IMR-90 (cell line): ENCODE results near the gene FAM78A. TPM values are rescaled to one million over a fixed set of nuclear protein-coding genes. Genes with fewer than 3 reads are reported as not detected.

Experiments used
- ATAC-seq: fragments of 200-7000 bp; cut with Tn5 transposase; 2 replicates; pipeline ENCODE4 v1.9.1; 2020; ENCODE audit warnings: low read depth, mild to moderate bottlenecking, moderate library complexity
- BruUV-seq: library from RNA; stranded (reverse); fragments of 400-500 nt; replicated peaks from 2 replicates; lab custom pipeline; 2021; lab: Mats Ljungman, UMichigan
- CTCF ChIA-PET: fragments of 300-600 bp; formaldehyde crosslinking; extraction: SDS; loops from one replicate; lab custom pipeline; 2021; ENCODE audit warnings: antibody characterized with exemption; lab: Yijun Ruan, JAX
- POLR2A ChIA-PET: fragments of 300-600 bp; sonication (Branson Sonifier 250); formaldehyde crosslinking; loops from one replicate; lab custom pipeline; 2022; ENCODE audit warnings: antibody characterized with exemption; ENCODE audit not compliant: unreplicated experiment; lab: Charles Lee
- DNase-seq: peaks from one replicate; pipeline ENCODE4 v3.0.0; 2013
- H2AFZ ChIP-seq: replicated peaks from 2 replicates; pipeline ENCODE3; 2013; ENCODE audit warnings: low read length, mild to moderate bottlenecking; ENCODE audit not compliant: poor library complexity
- H2AK5ac ChIP-seq: 2 replicates; pipeline ENCODE4 v1.6.1; 2013; ENCODE audit warnings: low read depth, low read length, inconsistent platforms
- H2AK9ac ChIP-seq: replicated peaks from 2 replicates; pipeline ENCODE3; 2013; ENCODE audit warnings: mild to moderate bottlenecking, low read depth, low read length, moderate library complexity; ENCODE audit not compliant: poor library complexity
- H2BK120ac ChIP-seq: 2 replicates; pipeline ENCODE4 v1.6.1; 2013; ENCODE audit warnings: low read depth, low read length, inconsistent platforms
- H2BK15ac ChIP-seq: 3 replicates; pipeline ENCODE4 v1.6.1; 2013; ENCODE audit warnings: low read depth, low read length, inconsistent platforms
- H2BK20ac ChIP-seq: 2 replicates; pipeline ENCODE4 v1.6.1; 2013; ENCODE audit warnings: low read depth, mild to moderate bottlenecking, inconsistent platforms, low read length, moderate library complexity
- H2BK5ac ChIP-seq: 2 replicates; pipeline ENCODE4 v1.6.1; 2013; ENCODE audit warnings: mild to moderate bottlenecking, low read depth, low read length, inconsistent platforms; ENCODE audit not compliant: poor library complexity, severe bottlenecking
- H3K14ac ChIP-seq: replicated peaks from 2 replicates; pipeline ENCODE4 v1.6.1; 2013; ENCODE audit warnings: low read depth, low read length, inconsistent platforms
- H3K18ac ChIP-seq: 2 replicates; pipeline ENCODE4 v1.6.1; 2013; ENCODE audit warnings: low read depth, low read length, control low read depth
- H3K23ac ChIP-seq: 2 replicates; pipeline ENCODE4 v1.6.1; 2013; ENCODE audit warnings: low read depth, low read length, inconsistent platforms
- H3K27ac ChIP-seq: 2 replicates; pipeline ENCODE4 v1.5.1; 2013; ENCODE audit warnings: mild to moderate bottlenecking, control low read depth, low read length; ENCODE audit not compliant: insufficient read depth
- H3K27me3 ChIP-seq: 2 replicates; pipeline ENCODE4 v1.6.1; 2013; ENCODE audit warnings: low read length; ENCODE audit not compliant: control insufficient read depth, insufficient read depth
- H3K36me3 ChIP-seq: 2 replicates; pipeline ENCODE4 v1.6.1; 2013; ENCODE audit warnings: low read length, mixed read lengths; ENCODE audit not compliant: control insufficient read depth, insufficient read depth
- H3K4ac ChIP-seq: 2 replicates; pipeline ENCODE4 v1.6.1; 2013; ENCODE audit warnings: low read depth, low read length, inconsistent platforms
- H3K4me1 ChIP-seq: 2 replicates; pipeline ENCODE4 v1.6.1; 2013; ENCODE audit warnings: low read length, mixed read lengths; ENCODE audit not compliant: control insufficient read depth, insufficient read depth
- H3K4me2 ChIP-seq: 2 replicates; pipeline ENCODE4 v1.6.1; 2013; ENCODE audit warnings: low read depth, mild to moderate bottlenecking, control low read depth, low read length, moderate library complexity
- H3K4me3 ChIP-seq: 2 replicates; pipeline ENCODE4 v1.5.1; 2013; ENCODE audit warnings: low read depth, mild to moderate bottlenecking, control low read depth, low read length, moderate library complexity; ENCODE audit not compliant: insufficient read depth
- H3K56ac ChIP-seq: 2 replicates; pipeline ENCODE4 v1.6.1; 2013; ENCODE audit warnings: low read length, inconsistent platforms; ENCODE audit not compliant: insufficient read depth; ENCODE audit errors: extremely low read depth
- H3K79me1 ChIP-seq, 2 experiments: 2 replicates each; pipeline ENCODE4 v1.6.1; 2013; ENCODE audit warnings: low read length in 2 of 2, inconsistent platforms in 1 of 2, low read depth in 1 of 2
- H3K9ac ChIP-seq: 2 replicates; pipeline ENCODE4 v1.6.1; 2013; ENCODE audit warnings: low read depth, low read length, control low read depth
- H3K9me1 ChIP-seq: 2 replicates; pipeline ENCODE4 v1.6.1; 2013; ENCODE audit warnings: low read length, inconsistent platforms; ENCODE audit not compliant: insufficient read depth
- H3K9me3 ChIP-seq: 2 replicates; pipeline ENCODE4 v1.6.1; 2013; ENCODE audit warnings: low read length; ENCODE audit not compliant: control insufficient read depth, insufficient read depth
- H4K20me1 ChIP-seq: 2 replicates; pipeline ENCODE4 v1.6.1; 2013; ENCODE audit warnings: low read length, inconsistent platforms; ENCODE audit not compliant: insufficient read depth
- H4K5ac ChIP-seq: 2 replicates; pipeline ENCODE4 v1.6.1; 2013; ENCODE audit warnings: mild to moderate bottlenecking, low read depth, low read length, control low read depth
- H4K8ac ChIP-seq, 2 experiments: 2 replicates each; pipeline ENCODE4 v1.6.1; 2013; ENCODE audit warnings: low read depth in 2 of 2, low read length in 2 of 2, control low read depth in 1 of 2, inconsistent platforms in 1 of 2
- H4K91ac ChIP-seq: 2 replicates; pipeline ENCODE4 v1.6.1; 2013; ENCODE audit warnings: low read depth, low read length, inconsistent platforms; ENCODE audit not compliant: insufficient read depth
- BHLHE40 ChIP-seq: fragments of 150-350 bp; IDR thresholded peaks from 2 replicates; pipeline ENCODE4 v1.6.1; 2016; ENCODE audit warnings: mild to moderate bottlenecking, low read depth, low read length
- CEBPB ChIP-seq: IDR thresholded peaks from 2 replicates; pipeline ENCODE4 v1.6.1; 2012; ENCODE audit warnings: low read depth, low read length, improper control_type of control experiment
- CHD1 ChIP-seq: IDR thresholded peaks from 2 replicates; pipeline ENCODE4 v1.6.1; 2012; ENCODE audit warnings: low read depth, low read length, improper control_type of control experiment
- MAFK ChIP-seq: IDR thresholded peaks from 2 replicates; pipeline ENCODE4 v1.6.1; 2012; ENCODE audit warnings: low read depth, low read length, improper control_type of control experiment
- NFE2L2 ChIP-seq: fragments of 150-350 bp; IDR thresholded peaks from 2 replicates; pipeline ENCODE4 v1.6.1; 2016; ENCODE audit warnings: low read depth, mild to moderate bottlenecking, low read length
- POLR2A ChIP-seq: IDR thresholded peaks from 2 replicates; pipeline ENCODE4 v1.6.1; 2012; ENCODE audit warnings: mild to moderate bottlenecking, low read depth, low read length
- RAD21 ChIP-seq: IDR thresholded peaks from 2 replicates; pipeline ENCODE4 v1.6.1; 2012; ENCODE audit warnings: low read length, improper control_type of control experiment
- RCOR1 ChIP-seq: IDR thresholded peaks from 2 replicates; pipeline ENCODE4 v1.6.1; 2012; ENCODE audit warnings: mild to moderate bottlenecking, low read length, improper control_type of control experiment; ENCODE audit not compliant: insufficient replicate concordance
- SMC3 ChIP-seq: fragments of 150-350 bp; IDR thresholded peaks from 2 replicates; pipeline ENCODE4 v1.6.1; 2016; ENCODE audit warnings: low read depth, mild to moderate bottlenecking, antibody characterized with exemption, low read length, moderate library complexity
- WGBS, 2 experiments: methylation state at CpG; one replicate each; pipeline versions ENCODE4 v1.1.5 to v1.1.7; 2013; ENCODE audit warnings: missing lambda C conversion rate in 2 of 2; ENCODE audit not compliant: insufficient read length in 1 of 2; ENCODE audit errors: extremely low coverage in 2 of 2; 5-methylcytosine and 5-hydroxymethylcytosine counted together
- dilution Hi-C: fragments of 300-500 bp; cut with HindIII; formaldehyde crosslinking; loops from one replicate; pipeline ENCODE4 v1.14.3; 2018; ENCODE audit warnings: low sequenced_read_pairs; ENCODE audit not compliant: unreplicated experiment
- in situ Hi-C: fragments of 300-500 bp; cut with MboI; formaldehyde crosslinking; loops from 3 replicates; pipeline ENCODE4 v1.14.3; 2019; ENCODE audit warnings: low sequenced_read_pairs, inconsistent platforms, mixed read lengths
- intact Hi-C: fragments of 100-400 bp; cut with micrococcal nuclease; formaldehyde crosslinking; loops from 2 replicates; pipeline ENCODE4 v1.10.0; 2022
- polyA plus RNA-seq, 3 experiments: library from polyadenylated mRNA; depleted of rRNA; stranded (reverse); fragments of >200 nt; gene quantifications; 2 replicates each; pipeline ENCODE4 v1.2.3, GENCODE V29; 2012; ENCODE audit warnings: low replicate concordance in 1 of 3
- total RNA-seq: library from RNA; depleted of rRNA; stranded (reverse); fragments of >200 nt; gene quantifications from 2 replicates; pipeline ENCODE4 v1.2.3, GENCODE V29; 2012
- TF ChIP-seq, protein P1 (sequence below): fragments of 150-350 bp; IDR thresholded peaks from 2 replicates; pipeline ENCODE4 v1.6.1; 2016; ENCODE audit warnings: low read depth, mild to moderate bottlenecking, low read length, moderate library complexity, borderline replicate concordance

Gene FAM78A
- total and polyA plus RNA-seq, 2 of the 4 experiments (the other 2 are of a cell fraction) = 0.18 to 0.27 TPM

DNA sequence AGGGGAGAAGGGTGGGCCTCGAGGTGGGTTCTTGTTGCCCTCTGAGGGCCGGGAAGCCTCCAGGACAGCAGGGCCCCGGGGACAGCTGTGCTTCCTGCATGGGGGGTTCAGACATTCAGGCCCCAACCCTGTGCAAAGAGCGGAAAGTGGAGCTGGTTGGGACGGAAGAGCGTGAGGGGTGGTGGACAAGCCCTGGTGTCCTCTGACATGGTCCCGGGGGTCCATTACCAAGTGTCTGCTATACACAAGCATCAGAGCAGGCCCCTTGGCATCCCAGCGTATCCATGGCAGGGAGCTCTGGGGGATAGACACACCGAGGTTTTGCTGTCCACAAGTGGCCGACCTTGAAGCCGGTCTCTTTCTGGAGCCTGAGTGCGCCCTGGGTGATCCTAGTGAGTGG is 22.5 kb upstream of the FAM78A start:
- no peak for ATAC-seq
- Histone ChIP-seq H3K23ac (no peak overlapping the region), H3K27ac (no peak overlapping the region), H3K56ac (no peak overlapping the region), H2BK20ac (no peak overlapping the region), H3K4me2 (no peak overlapping the region), H4K91ac (no peak overlapping the region), H3K36me3 (no peaks in the 10 kb centered on the region), H3K79me1 (no peaks in the 10 kb centered on the region), H3K9ac (no peak overlapping the region), H3K14ac (no peak overlapping the region), H3K4ac (no peak overlapping the region), H4K5ac (no peak overlapping the region), H4K20me1 (no peaks in the 10 kb centered on the region; the same call in 1 of the 2 replicates), H2AFZ (no peak overlapping the region), H2AK5ac (no peak overlapping the region), H4K8ac (no peak overlapping the region), H2BK15ac (no peak overlapping the region), H3K9me3 (no peaks in the 10 kb centered on the region), H3K9me1 (no peaks in the 10 kb centered on the region), H2BK120ac (no peak overlapping the region), H2AK9ac (no peak overlapping the region), H3K27me3 (peaks cover 6% of the 10 kb centered on the region; the same call in 1 of the 2 replicates), H3K4me3 (no peak overlapping the region), H3K18ac (no peak overlapping the region), H3K4me1 (no peaks in the 10 kb centered on the region), H2BK5ac (no peak overlapping the region)
- intact Hi-C loops (no loop called here), in situ Hi-C loops (no loop called here), dilution Hi-C loops (no loop called here)
- TF ChIP-seq RCOR1 (no peak), MAFK (no peak), NFE2L2 (no peak), POLR2A (no peak), BHLHE40 (no peak), SMC3 (no peak), CEBPB (no peak), CHD1 (no peak), RAD21 (no peak)
- TF ChIP-seq, protein P1, sequence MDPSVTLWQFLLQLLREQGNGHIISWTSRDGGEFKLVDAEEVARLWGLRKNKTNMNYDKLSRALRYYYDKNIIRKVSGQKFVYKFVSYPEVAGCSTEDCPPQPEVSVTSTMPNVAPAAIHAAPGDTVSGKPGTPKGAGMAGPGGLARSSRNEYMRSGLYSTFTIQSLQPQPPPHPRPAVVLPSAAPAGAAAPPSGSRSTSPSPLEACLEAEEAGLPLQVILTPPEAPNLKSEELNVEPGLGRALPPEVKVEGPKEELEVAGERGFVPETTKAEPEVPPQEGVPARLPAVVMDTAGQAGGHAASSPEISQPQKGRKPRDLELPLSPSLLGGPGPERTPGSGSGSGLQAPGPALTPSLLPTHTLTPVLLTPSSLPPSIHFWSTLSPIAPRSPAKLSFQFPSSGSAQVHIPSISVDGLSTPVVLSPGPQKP = no peak
- POLR2A ChIA-PET = no interaction called here
- no TSS peak for BruUV-seq
- CTCF ChIA-PET = no interaction called here
- WGBS, 2 experiments = 92% methylated on average over 4 of the region's 12 CpGs; no CpG with 5 or more reads in 1 of the 2 experiments
- DNase-seq = no peak
